IgD-negative memory B cell (primary cell): ENCODE results near the gene KLHL29. TPM values are rescaled to one million over a fixed set of nuclear protein-coding genes. Genes with fewer than 3 reads are reported as not detected.

Experiments used
- H3K27ac Mint-ChIP-seq, 3 donors: one replicate each; pipeline ENCODE4 v1.8.0; 2020 to 2022; ENCODE audit warnings: mild to moderate bottlenecking in 3 of 3, mixed read lengths in 3 of 3, moderate library complexity in 1 of 3
- H3K27me3 Mint-ChIP-seq: one replicate; pipeline ENCODE4 v1.8.0; 2021; ENCODE audit warnings: mixed read lengths
- H3K36me3 Mint-ChIP-seq: one replicate; pipeline ENCODE4 v1.8.0; 2020; ENCODE audit warnings: mild to moderate bottlenecking, mixed read lengths
- H3K4me1 Mint-ChIP-seq, 3 donors: one replicate each; pipeline ENCODE4 v1.8.0; 2020 to 2022; ENCODE audit warnings: mixed read lengths in 3 of 3, mild to moderate bottlenecking in 1 of 3
- H3K4me3 Mint-ChIP-seq, 4 donors: one replicate each; pipeline ENCODE4 v1.8.0; 2020 to 2022; ENCODE audit warnings: mild to moderate bottlenecking in 4 of 4, mixed read lengths in 4 of 4, moderate library complexity in 3 of 4
- H3K9me3 Mint-ChIP-seq, 3 donors: one replicate each; pipeline ENCODE4 v1.8.0; 2020 to 2021; ENCODE audit warnings: mixed read lengths in 3 of 3, mild to moderate bottlenecking in 1 of 3
- polyA plus RNA-seq: library from polyadenylated mRNA; unstranded; fragments of 300-500 nt; fragmentation: Illumina TruSeq; gene quantifications from one replicate; pipeline ENCODE4 v1.2.3, GENCODE V29; 2021

KLHL29 gene
- polyA plus RNA-seq, 1 donor from 2014 or later, result 0.11 TPM

- H3K36me3 Mint-ChIP-seq, result no peaks in the 10 kb centered on the region
- no peaks in the 10 kb centered on the region for H3K4me1 Mint-ChIP-seq
- H3K9me3 Mint-ChIP-seq, result peaks cover 3 to 15% (median 6%) of the 10 kb centered on the region in 3 donors
- no peaks in the 10 kb centered on the region for H3K27me3 Mint-ChIP-seq
- no peak overlapping the region for H3K4me3 Mint-ChIP-seq
- no peak overlapping the region for H3K27ac Mint-ChIP-seq
Measured at GRCh38 chr2:23624378-23624777, 239.4 kb downstream of the KLHL29 start.

- Mint-ChIP-seq H3K4me3 (no peak overlapping the region), H3K36me3 (no peaks in the 10 kb centered on the region), H3K9me3 (peaks cover 3 to 15% (median 6%) of the 10 kb centered on the region in 3 donors), H3K4me1 (peaks cover 0 to 1% (median 0%) of the 10 kb centered on the region in 3 donors), H3K27me3 (no peaks in the 10 kb centered on the region), H3K27ac (no peak overlapping the region)
Measured at GRCh38 chr2:23624915-23625314, 239.9 kb downstream of the KLHL29 start.

DNA sequence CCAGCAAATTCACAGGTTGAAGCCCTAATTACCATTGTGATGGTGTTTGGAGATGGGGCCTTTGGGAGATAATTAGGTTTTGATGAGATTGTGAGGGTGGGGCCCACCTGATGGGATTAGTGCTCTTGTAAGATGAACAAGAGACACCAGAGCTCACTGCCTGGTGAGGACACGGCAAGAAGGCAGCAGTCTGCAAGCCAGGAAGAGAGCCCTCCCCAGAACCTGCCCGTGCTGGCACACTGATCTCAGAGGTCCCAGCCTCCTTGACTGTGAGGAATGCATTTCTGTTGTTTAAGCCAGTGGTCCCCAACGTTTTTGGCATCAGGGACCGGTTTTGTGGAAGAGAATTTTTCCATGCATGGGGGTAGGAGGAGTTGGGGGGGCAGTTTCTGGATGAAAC is 240.7 kb downstream of the KLHL29 start:
- H3K4me3 Mint-ChIP-seq, result no peak overlapping the region
- H3K9me3 Mint-ChIP-seq, result peaks cover 3 to 15% (median 6%) of the 10 kb centered on the region in 3 donors
- H3K27ac Mint-ChIP-seq, result peak overlapping the region in 1 of 3 donors; percentile 80
- peaks cover 0 to 1% (median 0%) of the 10 kb centered on the region in 3 donors for H3K4me1 Mint-ChIP-seq
- no peaks in the 10 kb centered on the region for H3K27me3 Mint-ChIP-seq
- no peaks in the 10 kb centered on the region for H3K36me3 Mint-ChIP-seq

GRCh38 chr2:23626701-23627230 is 241.8 kb downstream of the KLHL29 start:
- H3K9me3 Mint-ChIP-seq, result peaks cover 3 to 15% (median 6%) of the 10 kb centered on the region in 3 donors
- no peaks in the 10 kb centered on the region for H3K27me3 Mint-ChIP-seq
- no peaks in the 10 kb centered on the region for H3K36me3 Mint-ChIP-seq
- H3K27ac Mint-ChIP-seq, result no peak overlapping the region
- no peak overlapping the region for H3K4me3 Mint-ChIP-seq
- H3K4me1 Mint-ChIP-seq, result peaks cover 0 to 1% (median 0%) of the 10 kb centered on the region in 3 donors

DNA sequence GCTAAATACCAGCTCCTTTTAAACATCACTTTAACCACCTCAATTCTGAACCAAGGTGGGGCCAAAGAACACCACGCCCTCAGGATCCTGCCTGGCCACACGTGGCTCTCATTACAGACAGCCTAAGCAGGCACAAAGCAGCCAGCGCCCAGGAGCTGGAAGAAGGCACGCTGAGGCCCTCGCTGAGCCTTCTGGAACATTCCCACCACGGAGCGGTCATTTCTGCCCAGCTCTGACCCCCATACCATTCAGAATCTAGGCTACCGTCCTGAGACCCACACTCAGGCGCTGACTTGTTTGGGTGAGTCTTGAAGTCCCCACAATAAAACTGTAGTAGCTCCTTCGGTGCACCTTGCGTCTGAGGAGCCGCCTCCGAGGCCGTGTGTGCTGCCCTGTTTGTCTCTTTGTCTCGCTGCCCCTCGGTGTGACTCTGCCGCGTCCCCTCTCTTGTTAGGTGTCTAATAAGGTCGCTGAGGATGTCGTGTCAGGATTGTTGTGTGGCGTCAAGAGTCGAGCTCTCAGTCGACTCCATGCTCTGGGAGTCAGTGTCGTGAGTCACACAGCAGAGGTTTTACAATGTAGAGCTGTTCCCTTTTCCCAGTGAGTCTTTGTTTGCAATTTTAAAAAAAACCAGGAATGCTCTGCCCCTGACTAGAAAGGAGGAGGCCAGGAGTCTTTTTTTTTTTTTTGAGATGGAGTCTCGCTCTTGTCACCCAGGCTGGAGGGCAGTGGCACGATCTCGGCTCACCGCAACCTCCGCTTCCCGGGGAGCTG is 242.4 kb downstream of the KLHL29 start:
- H3K9me3 Mint-ChIP-seq, result peaks cover 3 to 15% (median 6%) of the 10 kb centered on the region in 3 donors
- peaks cover 0 to 1% (median 0%) of the 10 kb centered on the region in 3 donors for H3K4me1 Mint-ChIP-seq
- H3K4me3 Mint-ChIP-seq, result no peak overlapping the region
- no peaks in the 10 kb centered on the region for H3K27me3 Mint-ChIP-seq
- H3K27ac Mint-ChIP-seq, result no peak overlapping the region
- H3K36me3 Mint-ChIP-seq, result no peaks in the 10 kb centered on the region

- Mint-ChIP-seq H3K36me3 (no peaks in the 10 kb centered on the region), H3K27me3 (no peaks in the 10 kb centered on the region), H3K27ac (no peak overlapping the region), H3K4me1 (peaks cover 0 to 1% (median 0%) of the 10 kb centered on the region in 3 donors), H3K4me3 (no peak overlapping the region), H3K9me3 (peaks cover 0 to 5% (median 0%) of the 10 kb centered on the region in 3 donors)
Measured at GRCh38 chr2:23628926-23629771, 244.2 kb downstream of the KLHL29 start.

DNA sequence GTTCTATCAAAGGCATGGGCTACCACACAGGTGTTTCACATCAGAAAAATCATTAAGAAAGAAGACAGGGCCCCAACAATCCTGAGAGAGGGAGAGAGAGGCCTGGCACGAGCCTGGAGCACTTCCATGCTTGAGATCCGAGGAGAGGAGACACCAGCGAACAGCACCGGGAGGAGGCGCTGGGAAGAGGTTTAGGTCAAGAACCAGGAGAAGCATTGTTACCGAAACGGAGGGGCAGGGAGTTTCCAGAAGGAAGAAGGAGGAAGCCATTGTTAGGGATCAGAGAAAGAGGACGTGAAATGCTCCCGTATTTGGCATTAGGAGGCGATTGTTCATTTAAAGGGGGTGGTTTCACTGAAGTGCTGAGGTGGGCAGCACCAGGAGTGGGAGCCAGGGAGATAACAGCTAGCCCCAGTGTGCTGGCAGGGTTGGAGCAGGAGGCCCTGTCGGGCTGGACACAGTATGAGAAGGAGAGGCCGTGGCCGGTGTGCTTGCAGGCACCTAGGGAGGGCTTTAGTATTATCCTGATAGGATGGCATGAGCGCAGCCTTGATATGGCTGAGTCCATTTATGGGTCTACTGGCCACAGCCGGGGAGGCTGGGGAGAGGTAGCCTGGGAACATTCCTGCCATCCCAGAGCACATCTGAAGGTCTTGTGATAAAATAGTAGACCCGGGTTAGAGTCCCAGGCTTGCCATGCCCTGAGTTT is 244.9 kb downstream of the KLHL29 start:
- no peaks in the 10 kb centered on the region for H3K36me3 Mint-ChIP-seq
- H3K27ac Mint-ChIP-seq, result no peak overlapping the region
- no peaks in the 10 kb centered on the region for H3K27me3 Mint-ChIP-seq
- no peak overlapping the region for H3K4me3 Mint-ChIP-seq
- no peaks in the 10 kb centered on the region for H3K9me3 Mint-ChIP-seq
- peaks cover 0 to 1% (median 0%) of the 10 kb centered on the region in 3 donors for H3K4me1 Mint-ChIP-seq

GRCh38 chr2:23630961-23631360 is 246.0 kb downstream of the KLHL29 start:
- Mint-ChIP-seq H3K9me3 (no peaks in the 10 kb centered on the region), H3K4me3 (no peak overlapping the region), H3K27ac (no peak overlapping the region), H3K4me1 (peaks cover 0 to 1% (median 0%) of the 10 kb centered on the region in 3 donors), H3K27me3 (no peaks in the 10 kb centered on the region), H3K36me3 (no peaks in the 10 kb centered on the region)

GRCh38 chr2:23631389-23631788 is 246.4 kb downstream of the KLHL29 start:
- Mint-ChIP-seq H3K36me3 (peaks cover under 1% of the 10 kb centered on the region), H3K4me3 (no peak overlapping the region), H3K4me1 (peaks cover 0 to 1% (median 0%) of the 10 kb centered on the region in 3 donors), H3K27me3 (no peaks in the 10 kb centered on the region), H3K9me3 (no peaks in the 10 kb centered on the region), H3K27ac (no peak overlapping the region)

DNA sequence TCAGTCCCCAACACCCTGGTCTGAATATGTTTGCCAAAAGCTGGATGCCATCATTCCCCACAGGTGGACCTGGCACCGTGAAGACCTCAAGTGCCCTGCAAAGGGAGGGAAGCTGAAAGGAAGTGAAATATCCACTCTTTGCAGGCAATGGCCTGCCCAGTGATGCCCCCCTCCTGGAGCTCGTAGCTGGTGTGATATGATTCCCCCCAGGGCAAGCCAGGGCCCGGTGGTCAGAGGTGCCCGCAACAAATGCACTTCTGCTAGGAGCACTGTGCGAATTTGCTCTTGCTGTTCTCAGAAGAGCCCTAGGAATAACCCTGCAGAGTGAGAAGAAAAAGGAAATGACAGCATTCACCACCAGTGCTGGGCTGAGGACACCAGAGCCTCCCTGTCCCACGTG is 247.4 kb downstream of the KLHL29 start:
- peaks cover 0 to 1% (median 0%) of the 10 kb centered on the region in 3 donors for H3K4me1 Mint-ChIP-seq
- peaks cover 1% of the 10 kb centered on the region for H3K36me3 Mint-ChIP-seq
- no peaks in the 10 kb centered on the region for H3K9me3 Mint-ChIP-seq

DNA sequence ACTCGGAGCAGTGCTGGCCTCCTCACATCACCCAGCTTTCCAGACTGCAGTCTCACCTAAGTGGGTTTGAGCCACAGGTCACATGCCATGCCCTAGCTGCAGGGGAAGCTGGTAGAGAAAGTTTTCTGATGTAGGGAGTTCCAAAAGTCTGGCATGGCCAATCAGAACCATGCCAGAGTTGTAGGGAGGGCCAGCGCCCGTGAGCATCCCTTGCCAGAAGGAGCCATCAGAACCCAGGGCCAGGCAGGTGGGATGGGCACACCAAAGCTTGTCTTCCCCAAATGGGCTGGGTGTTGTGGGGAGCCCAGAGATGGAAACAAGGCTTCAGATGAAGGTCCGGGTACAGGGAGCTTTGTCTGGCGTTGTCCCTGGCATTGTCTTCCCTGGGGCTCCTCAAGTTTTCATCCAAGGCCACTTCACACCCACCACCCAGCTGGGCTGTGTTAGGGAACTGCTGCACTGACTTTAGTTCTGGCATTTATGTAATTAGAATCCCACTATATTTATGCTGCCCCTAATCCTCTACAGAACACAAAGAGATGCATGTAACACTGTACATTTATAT is 247.9 kb downstream of the KLHL29 start:
- peaks cover 0 to 1% (median 0%) of the 10 kb centered on the region in 3 donors for H3K4me1 Mint-ChIP-seq
- no peaks in the 10 kb centered on the region for H3K27me3 Mint-ChIP-seq
- H3K36me3 Mint-ChIP-seq, result peaks cover 1% of the 10 kb centered on the region
- no peak overlapping the region for H3K27ac Mint-ChIP-seq
- H3K4me3 Mint-ChIP-seq, result no peak overlapping the region
- H3K9me3 Mint-ChIP-seq, result no peaks in the 10 kb centered on the region

More for the DNA sequence above, 247.4 kb downstream of the KLHL29 start:
- Mint-ChIP-seq H3K27ac (no peak overlapping the region), H3K27me3 (no peaks in the 10 kb centered on the region), H3K4me3 (no peak overlapping the region)

GRCh38 chr2:23633966-23634365 is 249.0 kb downstream of the KLHL29 start:
- Mint-ChIP-seq H3K9me3 (no peaks in the 10 kb centered on the region), H3K27ac (no peak overlapping the region)

GRCh38 chr2:23635442-23636340 is 250.7 kb downstream of the KLHL29 start:
- Mint-ChIP-seq H3K9me3 (no peaks in the 10 kb centered on the region), H3K27me3 (no peaks in the 10 kb centered on the region), H3K4me1 (no peaks in the 10 kb centered on the region), H3K4me3 (no peak overlapping the region), H3K27ac (no peak overlapping the region), H3K36me3 (peaks cover 2% of the 10 kb centered on the region)

More at GRCh38 chr2:23633966-23634365, 249.0 kb downstream of the KLHL29 start:
- no peak overlapping the region for H3K4me3 Mint-ChIP-seq
- H3K27me3 Mint-ChIP-seq, result no peaks in the 10 kb centered on the region
- peaks cover 0 to 1% (median 0%) of the 10 kb centered on the region in 3 donors for H3K4me1 Mint-ChIP-seq
- H3K36me3 Mint-ChIP-seq, result peaks cover 1% of the 10 kb centered on the region
